RKO (cell line): ENCODE data around the gene ARMC3.
A peak's percentile ranks its signal among the peaks of the same experiment; 100 is the strongest.
"Not testable (repeated sequence)": the region's sequence is repeated elsewhere in the genome, so short reads cannot be mapped to it uniquely, and the experiment has no call there.

Source experiments
- DNase-seq: peaks from one replicate; pipeline ENCODE4 v3.0.0-alpha.2; 2016; ENCODE audit warnings: low spot score

The ARMC3 gene

GRCh38 chr10:22927166-22927565 lies 687 bp upstream of the ARMC3 start:
- no peak for DNase-seq

- not testable (repeated sequence) for DNase-seq
These were observed 1.2 kb downstream of the ARMC3 start for GRCh38 chr10:22929053-22929452.

- peak; percentile 39 for DNase-seq
These were observed 4.1 kb downstream of the ARMC3 start for GRCh38 chr10:22931948-22932347.

GRCh38 chr10:22932626-22933370 lies 4.9 kb downstream of the ARMC3 start:
- DNase-seq, result no peak

DNA sequence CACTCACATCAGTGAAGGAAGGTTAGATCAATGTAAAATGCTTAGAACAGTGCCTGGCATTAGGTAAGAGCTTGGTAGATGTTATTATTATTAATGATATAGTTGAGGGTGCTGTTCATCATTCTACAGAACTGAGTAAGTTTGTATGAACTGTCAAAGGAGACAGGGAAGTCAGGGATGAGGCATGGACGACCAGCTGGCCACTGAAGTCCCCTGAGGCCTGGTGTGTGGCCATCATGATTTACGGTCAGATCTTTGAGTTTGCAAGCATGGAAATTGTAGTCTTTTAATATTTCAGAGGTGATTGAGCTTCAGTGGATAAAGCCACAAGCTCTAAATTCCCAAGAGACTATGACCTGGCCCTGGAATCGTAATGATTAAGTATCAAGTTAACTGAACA lies 6.9 kb downstream of the ARMC3 start:
- DNase-seq, result no peak

DNA sequence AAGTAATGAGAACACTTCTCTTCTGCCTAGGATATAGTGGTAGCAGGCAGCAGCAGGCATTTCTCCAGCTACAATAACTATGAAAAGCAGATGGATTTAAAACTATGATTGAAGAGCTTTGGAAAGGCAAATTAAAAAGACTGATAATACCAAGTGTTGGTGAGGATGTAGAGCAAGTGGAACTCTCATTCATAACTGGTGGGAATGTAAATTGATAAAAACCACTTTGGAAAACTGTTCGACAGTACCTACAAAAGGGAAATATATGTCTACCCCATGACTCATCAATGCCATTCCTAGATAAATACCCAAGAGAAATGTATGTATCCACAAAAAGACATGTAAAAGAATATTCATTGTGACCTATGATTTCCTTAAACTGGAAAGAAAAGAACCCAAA lies 14.6 kb downstream of the ARMC3 start:
- DNase-seq, result no peak

DNA sequence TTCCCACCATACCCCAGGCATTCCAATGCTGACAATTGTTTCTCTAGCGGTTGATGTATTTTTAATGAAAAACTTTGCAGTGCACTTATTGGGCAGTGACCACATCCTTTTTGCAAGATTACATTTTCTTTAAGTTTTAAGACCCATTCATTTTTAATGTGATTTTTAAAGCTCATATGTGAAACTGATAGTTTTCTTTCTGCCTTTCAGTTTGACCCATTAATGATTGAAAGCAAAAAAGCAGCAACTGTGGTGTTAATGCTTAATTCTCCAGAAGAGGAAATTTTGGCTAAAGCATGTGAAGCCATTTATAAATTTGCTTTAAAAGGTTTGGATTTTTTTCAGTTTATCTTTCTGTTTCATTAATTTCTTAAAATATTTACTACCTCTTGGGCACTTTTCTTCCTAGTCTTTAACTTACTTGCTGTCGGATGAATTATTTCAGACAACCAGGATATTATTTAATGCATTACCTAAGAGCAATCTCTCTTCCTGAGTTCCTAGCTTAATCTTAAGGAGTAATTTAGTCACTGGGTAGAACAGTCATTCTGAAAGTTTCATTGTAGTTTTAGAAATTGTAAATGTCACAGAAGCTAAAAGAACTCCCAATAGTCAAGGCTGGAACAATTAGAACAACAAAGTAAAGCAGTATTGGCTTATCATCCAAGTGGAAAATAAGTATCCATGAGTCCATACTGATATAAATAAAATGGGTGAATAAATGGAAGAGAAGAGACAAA lies 18.3 kb downstream of the ARMC3 start:
- DNase-seq, result no peak

DNA sequence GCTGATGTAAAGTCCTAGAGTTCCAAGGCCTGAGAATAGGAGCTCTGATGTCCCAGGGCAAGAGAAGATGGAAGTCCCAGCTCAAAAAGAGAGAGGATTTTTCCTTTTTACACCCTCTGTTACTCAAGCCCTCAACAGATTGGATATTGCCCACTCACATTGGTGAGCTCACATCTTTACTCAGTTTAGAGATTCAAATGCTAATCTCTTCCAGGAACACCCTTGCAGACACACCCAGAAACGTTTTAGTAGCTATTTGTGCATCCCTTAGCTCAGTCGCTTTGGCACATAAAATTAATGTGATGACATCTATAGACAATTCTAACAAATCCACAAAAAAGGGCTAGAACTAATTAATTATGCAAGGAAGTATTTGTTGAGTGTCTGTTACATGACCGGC lies 27.1 kb downstream of the ARMC3 start:
- DNase-seq, result no peak

DNA sequence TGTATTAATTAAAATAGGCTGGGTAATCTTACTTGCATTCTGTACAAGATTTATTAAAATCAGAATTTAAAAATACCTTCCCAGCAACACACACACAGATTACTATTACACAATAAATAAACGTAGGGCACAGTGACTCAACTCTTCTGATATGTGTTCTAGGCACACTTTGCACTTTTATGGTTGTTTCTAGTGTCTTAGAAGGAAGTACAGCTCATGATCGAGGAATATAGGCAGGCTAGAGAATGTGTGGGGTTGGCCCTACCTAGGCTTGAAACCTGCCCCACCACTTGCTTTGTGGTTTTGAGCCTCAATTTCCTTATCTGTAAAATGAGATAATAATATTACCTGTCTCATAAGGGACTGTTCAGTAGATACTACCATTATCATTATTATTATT lies 30.5 kb downstream of the ARMC3 start:
- no peak for DNase-seq

GRCh38 chr10:22959292-22959691 lies 31.4 kb downstream of the ARMC3 start:
- DNase-seq, result no peak

DNA sequence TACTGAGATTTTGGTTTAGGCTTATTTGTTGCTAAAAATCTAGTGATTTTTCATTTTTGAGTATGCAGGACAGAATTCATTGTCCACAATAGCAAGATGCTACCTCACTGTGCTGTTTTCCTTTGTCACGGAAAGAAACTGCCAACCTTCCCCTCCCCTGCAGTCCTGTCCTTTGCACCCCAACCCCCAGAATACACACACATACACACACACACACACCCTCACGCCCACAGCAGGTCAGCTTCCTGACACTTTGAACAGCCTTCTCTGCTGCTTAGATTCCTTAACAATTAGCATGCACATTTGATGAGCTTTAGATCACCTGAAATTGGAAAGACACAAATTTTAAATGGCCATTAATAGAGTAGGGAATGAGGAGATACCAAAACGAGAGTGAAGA lies 32.1 kb downstream of the ARMC3 start:
- no peak for DNase-seq

- no peak for DNase-seq
These were observed 35.0 kb downstream of the ARMC3 start for GRCh38 chr10:22962817-22963216.

DNA sequence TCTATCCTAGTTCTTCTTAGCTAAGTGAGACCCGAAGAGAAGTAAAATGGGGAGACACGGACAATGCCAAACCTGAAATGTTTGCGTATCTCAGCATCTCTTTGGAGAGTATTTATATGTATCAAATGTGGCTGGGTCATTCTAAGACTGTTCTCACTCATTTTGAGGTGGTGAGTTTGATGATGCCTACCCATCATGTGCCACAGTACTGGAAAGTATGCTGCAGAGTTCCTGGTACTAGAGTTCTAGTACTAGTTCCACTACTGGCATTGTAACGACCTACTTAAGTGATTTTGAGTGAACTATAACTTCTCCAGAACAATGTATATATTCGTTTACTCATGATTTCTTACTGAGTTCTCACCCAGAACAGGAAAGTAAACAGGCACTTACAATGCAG lies 41.9 kb downstream of the ARMC3 start:
- DNase-seq, result no peak

GRCh38 chr10:22976534-22976933 lies 48.7 kb downstream of the ARMC3 start:
- DNase-seq, result no peak

- no peak for DNase-seq
These were observed 49.9 kb downstream of the ARMC3 start for GRCh38 chr10:22977751-22978150.

DNA sequence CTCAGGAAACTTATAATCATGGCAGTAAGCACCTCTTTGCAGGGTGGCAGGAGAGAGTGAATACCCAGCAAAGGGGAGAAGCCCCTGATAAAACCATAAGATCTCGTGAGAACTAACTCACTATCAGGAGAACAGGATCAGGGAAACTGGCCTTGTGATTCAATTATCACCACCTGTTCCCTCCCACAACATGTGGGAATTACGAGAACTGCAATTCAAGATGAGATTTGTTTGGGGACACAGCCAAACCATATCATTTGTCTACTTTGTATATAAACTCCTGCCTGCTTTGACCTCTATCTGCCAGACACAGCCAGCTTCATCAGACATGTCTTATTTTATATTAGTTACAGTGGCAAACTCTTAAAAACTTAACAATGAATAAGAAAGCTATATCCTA lies 50.4 kb downstream of the ARMC3 start:
- DNase-seq, result no peak

- DNase-seq, result no peak
These were observed 51.1 kb downstream of the ARMC3 start for GRCh38 chr10:22978918-22979317.

DNA sequence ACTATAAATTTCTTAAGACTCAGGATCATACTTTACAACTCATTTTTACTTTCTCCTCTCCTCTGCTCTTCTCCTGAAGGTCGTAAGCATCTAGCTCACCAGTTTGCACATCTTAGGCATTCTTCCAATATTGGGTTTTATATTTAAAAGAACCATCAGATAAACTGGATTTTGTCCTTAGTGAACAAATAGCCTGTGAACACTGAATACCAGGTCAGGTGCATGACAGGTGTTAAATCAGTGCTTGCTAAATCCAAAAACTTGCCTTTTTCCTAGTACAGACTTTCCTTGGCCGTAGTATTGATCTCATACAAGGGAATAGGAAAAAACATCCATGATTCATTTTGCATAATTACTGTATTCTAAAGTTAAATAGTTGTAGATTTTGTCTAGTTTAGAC lies 53.0 kb downstream of the ARMC3 start:
- DNase-seq, result no peak

DNA sequence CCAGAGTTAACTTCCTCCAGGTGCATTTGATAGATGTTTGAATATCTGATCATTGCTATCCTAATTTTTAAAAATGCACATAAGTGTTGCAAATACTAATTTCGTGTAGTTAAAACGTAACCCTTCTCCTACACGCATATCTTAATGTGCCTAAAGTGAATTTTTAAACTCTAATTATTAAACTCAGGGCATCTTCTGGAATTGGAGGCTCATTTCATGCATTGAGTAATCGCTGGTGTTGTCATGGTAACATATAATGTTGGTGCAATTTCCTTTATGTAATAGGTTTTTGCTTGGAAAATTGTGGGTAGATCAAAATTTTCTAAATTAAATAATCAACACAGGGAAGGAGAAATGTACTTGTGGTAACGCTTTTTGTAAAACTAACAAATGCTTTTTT lies 56.2 kb downstream of the ARMC3 start:
- DNase-seq, result no peak

GRCh38 chr10:22986771-22987542 lies 59.1 kb downstream of the ARMC3 start:
- DNase-seq, result peak; percentile 69

- DNase-seq, result peak; percentile 69
These were observed 60.9 kb downstream of the ARMC3 start for GRCh38 chr10:22988581-22989360.

DNA sequence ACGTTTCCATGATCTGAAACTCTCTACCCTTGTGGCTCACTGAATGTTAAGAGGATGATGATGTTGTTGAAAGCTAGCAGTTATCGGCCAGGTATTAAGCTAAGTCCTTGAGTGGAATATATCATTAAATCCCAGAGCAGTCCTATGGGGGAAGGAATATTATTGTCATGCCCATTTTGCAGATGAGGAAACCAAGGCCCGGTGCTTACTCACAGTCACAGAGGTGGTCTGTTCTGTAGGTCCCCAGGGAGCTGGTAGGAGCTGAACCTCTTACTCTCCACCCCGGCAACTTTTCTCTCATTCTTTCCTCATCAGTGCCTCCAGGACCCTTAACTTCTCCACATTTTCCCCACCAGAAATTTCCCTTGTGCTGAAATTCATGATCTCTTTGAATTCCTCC lies 62.6 kb downstream of the ARMC3 start:
- no peak for DNase-seq
